Left hindlimb (tissue), 1 donor: Measurements from ENCODE around the gene NSMCE4A.
"Not testable (repeated sequence)": the region's sequence is repeated elsewhere in the genome, so short reads cannot be mapped to it uniquely, and the experiment has no call there.

Source experiments
- DNase-seq: peaks from one replicate; pipeline ENCODE4 v3.0.0-alpha.2; 2018

NSMCE4A gene

DNA sequence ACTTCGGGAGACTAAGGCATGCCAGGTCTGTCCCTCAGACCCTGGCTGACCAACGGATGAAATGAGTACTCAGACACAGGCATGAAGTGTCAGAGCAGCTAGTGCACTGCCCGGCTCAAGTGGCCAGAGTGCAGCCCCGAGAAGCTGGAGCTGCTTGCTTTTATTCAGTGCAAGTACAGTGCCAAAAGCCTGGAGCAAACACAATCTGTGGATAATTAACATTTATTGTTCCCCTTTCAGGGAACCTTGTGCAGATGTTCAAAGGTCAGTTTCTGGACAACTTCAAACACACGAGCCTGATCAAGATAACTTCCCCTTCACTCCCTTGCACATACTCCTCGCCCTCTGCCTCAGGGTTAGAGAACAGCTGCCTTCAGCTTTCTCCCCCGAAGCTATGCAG, 39.3 kb downstream of the NSMCE4A start:
- DNase-seq: no peak

DNA sequence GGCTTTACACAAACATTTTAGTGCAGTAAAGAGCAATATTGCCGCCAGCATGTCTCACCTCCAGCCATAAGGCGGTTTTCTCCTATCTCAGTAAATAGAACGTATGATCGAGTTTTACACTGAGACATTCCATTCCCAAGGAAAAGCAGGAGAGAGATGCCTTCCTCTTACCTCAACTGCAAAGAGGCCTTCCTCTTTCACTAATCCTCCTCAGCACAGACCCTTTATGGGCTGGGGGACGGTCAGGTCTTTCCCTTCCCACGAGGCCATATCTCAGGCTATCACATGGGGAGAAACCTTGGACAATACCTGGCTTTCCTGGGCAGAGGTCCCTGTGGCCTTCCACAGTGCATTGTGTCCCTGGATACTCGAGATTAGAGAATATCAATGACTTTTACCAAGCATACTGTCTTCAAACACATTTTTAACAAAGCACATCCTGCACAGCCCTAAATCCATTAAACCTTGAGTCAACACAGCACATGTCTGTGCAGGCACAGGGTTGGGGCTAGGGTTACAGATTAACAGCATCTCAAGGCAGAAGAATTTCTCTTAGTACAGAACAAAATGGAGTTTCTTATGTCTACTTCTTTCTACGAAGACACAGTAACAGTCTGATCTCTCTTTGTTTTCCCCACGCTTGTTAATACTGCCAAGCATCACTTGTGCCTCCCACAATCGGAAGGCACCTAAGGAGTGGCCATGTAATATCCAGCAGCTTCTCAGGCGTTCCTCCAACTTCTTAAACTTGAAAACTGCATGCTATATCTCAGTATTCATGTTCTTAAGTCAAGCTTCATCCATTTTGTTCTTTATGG, 44.5 kb downstream of the NSMCE4A start:
- not testable (repeated sequence) for DNase-seq

DNA sequence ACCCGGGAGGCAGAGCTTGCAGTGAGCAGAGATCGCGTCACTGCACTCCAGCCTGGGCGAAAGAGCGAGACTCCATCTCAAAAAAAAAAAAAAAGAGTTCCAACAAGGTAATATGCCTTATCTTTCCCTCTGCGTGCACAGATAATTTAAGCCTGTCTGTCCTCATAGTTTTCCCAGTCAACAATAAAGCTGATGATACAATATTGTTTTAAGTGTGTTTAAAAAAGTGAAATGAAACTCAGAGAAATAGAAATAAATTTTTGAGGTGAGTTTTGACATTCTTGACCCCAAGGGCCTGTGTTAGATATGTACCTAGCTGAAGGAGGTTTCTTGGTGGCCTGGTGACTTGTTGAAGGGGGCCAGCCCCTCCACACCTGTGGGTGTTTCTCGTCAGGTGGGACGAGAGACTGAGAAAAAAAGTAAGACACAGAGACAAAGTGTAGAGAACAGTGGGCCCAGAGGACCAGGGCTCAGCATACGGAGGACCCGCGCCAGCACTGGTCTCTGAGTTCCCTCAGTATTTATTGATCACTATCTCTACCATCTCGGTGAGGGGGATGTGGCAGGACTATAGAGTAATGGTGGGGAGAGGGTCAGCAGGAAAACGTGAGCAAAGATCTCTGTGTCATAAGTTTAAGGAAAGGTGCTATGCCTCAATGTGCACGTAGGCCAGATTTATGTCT, 45.3 kb downstream of the NSMCE4A start:
- DNase-seq: not testable (repeated sequence)

DNA sequence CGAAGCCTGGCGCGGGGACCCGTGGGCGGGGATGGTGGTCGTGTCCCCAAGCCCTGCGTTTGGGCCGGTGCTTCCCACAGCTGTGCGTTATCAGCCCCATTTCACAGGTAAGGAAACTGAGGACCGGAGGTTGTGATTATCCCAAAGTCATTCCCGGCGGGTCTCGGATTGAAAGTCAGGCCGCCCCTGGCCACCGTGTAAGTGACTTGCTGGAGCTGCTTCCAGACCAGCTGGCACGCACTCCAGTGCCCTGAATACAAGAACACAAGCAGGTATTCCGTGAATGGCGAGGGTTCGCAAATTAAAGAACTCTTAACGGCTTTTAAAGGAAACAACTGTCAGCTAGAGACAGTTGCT, 46.5 kb downstream of the NSMCE4A start:
- no peak for DNase-seq

DNA sequence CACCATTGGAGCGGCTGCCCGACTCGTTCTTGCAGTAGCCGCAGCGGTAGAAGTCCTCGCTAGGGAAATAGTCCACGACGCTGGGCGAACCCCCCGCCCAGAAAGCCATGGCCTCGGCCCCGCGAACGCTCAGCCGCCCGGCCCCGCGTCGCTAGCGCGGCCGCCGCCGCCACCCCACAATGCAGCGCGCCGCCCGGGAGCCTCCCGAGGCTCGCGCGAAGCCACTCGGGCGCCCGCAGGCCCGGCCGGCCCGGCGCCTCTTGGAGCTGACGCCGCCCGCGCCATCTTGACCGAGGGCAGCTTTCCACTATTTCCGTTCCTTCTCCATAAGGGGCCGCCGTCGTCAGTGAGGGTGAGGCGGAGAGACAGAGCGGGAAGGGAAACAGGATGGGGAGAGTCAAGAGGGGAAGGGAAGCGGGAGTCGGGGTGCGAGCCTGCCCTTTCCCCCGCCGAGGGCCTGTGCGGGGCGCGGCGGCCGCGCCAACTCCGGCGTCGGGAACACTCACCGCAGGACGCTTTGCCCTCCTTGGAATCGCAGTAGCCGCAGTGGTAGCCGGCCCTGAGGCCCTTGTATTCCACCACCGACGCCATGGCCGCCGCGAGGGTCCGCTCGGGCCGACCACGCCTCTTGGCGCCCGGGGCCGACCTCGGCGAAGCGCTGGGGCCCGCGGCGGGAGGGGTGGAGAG, 47.0 kb downstream of the NSMCE4A start, which contains the start of gene ATE1:
Gene ATE1 (minus strand): TSS at position 191 of the 687 bp plus-strand sequence. CDS start 82 bp downstream, at position 109.
- DNase-seq: peak; percentile 95

DNA sequence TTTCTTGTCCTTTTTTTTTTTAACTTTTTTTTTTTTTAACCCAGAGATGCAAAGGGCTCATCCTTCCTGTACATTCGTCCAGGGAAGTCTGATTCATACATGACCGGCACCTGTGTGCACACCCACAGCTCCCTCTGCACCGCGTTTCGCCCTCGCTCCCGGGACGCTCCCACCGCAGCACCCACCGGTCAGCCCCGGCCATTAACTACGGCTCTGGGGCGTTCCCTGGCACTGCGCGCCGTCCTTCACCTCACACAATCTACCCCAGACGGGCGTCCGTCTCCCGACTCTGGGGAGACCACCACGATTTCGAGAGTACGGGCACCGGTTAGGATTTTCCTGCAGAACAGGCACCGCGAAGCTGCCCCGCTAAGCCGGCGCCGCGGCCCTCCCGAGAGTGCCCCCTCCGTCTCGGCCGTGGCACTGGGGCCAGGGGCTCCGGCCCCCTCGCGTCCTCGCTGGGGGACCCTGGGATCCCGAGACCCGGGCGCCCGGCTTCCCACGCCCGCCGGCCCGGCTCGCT, 47.6 kb downstream of the NSMCE4A start:
- DNase-seq: peak; percentile 70

DNA sequence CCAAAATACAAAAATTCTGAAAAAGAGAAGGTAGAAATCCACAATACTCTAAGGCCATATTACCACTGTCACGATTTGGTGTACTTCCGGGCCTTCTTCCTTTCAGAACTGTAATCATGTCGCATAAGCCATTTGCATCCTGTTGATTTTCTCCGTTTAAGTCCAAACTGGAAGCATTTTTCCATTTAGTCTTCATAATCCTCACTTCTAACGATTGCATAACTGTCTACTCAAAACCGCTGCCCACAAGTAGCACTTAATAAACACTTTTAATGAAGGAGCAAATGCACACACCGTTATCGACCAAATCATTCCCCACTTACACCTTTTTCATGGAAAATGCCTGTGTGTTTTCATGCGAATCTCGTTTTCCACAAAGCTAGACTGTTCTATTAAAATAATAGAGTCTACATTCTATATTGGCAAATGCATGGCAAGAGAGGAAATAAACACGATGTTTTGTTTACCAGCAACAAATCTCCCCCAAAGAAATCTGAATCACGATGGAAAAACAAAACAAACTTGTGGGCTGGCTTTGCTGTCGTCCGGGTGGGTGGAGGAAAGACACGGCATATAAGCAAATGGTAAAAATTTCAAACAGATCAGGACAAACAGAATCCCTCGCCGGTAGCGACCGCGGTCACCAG, 48.2 kb downstream of the NSMCE4A start:
- DNase-seq: no peak

DNA sequence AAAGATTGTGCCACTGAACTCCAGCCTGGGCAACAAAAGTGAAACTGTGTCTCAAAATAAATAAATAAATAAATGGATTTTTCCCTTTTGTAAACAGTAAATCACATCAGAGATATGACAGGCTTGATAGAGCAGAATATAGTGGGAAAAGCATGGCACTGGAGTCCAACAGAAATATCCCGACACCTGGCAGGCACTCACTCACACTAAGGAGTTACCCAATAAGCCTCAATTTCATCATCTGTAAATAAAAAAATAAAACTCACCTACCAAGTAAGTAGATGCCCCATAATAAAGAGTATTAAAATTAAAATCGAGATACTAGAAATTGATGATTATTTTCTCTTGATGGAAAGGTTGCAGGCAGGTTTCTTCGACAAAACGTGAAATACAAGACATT, 48.9 kb downstream of the NSMCE4A start:
- no peak for DNase-seq

DNA sequence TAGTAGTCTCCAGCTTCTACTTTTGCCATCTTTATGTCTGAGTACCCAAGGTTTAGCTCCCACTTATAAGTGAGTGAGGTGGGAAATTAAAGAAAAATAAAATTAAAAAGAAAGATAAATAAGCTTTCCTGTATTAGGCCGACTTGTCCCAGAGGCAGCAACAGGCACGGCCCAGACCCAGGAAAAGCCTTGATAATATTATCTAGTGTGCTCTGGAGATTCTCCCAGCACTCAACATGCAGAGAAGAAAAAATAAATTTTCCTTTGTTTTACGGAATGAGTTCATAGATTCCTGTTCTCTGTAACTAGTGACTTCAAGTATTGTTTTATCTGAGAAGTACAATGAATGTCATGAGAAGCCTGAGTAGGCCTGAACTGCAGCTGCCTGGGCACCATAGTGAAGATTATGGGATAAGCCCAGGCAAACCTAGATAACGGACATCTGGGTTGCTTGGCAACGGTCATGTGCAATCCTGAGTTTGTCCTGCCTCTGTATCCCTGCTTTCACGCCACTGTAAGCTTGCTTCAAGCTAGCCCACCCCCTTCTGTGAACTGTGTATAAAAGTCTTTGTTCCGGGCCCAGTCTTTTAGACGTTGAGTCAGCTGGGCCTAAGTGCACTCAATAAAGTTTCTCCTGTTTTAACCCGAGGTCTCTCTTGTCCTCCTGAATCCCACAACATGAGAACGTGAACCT, 53.6 kb downstream of the NSMCE4A start:
- no peak for DNase-seq

DNA sequence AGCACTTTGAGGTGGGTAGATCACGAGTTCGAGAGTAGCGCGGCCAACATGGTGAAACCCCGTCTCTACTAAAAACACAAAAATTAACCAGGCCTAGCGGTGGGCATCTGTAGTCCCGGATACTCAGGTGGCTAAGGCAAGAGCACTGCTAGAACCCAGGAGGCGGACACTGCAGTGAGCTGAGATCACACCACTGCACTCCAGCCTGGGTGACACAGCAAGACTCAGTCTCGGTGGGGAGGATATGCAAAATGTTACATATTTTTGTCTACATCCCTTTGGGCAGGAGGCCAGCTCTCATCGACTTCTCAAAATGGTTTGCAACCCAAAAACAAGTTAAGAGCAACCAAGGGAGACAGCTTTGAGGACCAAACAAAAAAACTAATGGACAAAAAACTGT, 55.4 kb downstream of the NSMCE4A start:
- DNase-seq: no peak

DNA sequence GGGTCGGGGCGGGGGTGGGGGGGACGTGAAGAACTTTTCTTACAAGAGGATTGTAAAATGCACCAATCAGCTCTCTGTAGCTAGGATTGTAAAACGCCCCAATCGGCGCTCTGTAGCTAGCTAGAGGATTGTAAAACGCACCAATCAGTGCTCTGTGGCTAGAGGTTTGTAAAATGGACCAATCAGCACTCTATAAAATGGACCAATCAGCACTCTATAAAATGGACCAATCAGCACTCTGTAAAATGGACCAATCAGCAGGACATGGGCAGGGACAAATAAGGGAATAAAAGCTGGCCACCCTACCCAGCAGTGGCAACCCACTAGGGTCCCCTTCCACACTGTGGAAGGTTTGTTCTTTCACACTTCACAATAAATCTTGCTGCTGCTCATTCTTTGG, 56.2 kb downstream of the NSMCE4A start:
- not testable (repeated sequence) for DNase-seq

DNA sequence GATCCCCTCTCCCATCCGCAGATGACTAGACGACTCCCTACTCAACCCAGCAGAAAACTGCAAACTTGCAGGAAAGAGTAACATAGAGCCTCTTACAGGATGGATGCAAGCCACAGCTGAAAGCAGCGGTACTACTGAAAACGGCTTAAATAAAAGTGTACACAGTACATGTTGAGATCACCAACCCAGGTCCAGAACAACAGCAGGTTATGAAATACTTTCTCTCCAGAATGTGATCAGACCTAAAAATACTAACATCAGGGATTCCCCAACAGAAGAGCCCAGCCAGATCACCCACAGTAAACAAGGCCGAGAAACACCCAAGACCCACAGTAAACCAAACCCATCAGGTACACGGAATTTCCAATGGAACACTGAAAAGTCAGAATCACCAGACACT, 60.4 kb downstream of the NSMCE4A start:
- DNase-seq: no peak

DNA sequence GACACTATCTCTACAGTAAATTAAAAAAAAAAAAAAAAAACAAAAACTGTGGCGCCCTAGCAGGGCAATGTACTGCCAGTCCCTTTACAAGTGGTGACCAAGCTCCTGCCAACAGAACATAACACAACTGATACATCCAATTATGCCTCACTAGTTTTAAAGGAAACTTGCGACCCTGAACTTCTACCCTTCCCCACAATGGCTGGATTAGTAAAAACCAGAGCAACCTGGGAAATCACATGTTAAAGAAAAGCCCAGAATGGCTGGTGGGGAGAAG, 63.7 kb downstream of the NSMCE4A start:
- DNase-seq: no peak

DNA sequence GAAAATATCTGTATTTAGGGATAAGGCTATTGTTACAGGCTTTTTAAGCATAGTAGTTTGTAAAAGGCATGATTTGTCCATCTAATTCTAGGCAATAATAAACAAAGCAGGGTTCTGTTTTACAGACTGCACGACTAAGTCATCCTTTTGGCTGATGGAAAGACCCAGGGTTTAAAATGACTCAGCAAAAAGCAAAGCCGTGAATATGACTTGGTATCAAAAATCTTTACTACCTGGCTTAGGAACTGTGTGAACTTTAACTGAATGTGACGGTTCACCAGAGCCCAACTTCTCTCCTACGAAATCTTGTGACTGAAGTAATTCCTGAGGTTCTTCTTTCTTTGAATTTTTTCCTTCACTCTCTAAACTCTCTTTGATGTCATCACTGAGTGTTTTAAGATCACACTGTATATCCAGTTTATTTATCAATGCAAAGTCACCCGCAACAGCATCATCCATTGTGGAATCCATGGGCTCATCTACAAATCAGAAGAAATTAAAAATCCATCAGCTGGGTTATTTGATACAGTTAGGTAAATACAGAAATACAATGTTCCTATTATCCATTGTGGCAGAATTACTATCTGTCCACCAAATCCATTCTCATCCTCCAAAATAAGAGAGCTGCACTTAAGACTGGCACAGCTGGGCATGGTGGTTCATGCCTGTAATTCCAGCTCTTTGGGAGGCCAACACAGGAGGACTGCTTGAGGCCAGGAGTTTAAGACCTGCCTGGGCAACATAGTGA, 64.2 kb downstream of the NSMCE4A start:
- no peak for DNase-seq
